Neuron (in vitro differentiated cells): ENCODE data around the gene SMIM33.
A peak's percentile ranks its signal among the peaks of the same experiment; 100 is the strongest.
"Not testable (repeated sequence)": the region's sequence is repeated elsewhere in the genome, so short reads cannot be mapped to it uniquely, and the experiment has no call there.

Experiments used
- H2AFZ ChIP-seq: one replicate; pipeline ENCODE4 v1.6.1; 2013; ENCODE audit warnings: low read depth, mild to moderate bottlenecking, inconsistent platforms, low read length, moderate library complexity
- H3K27me3 ChIP-seq: one replicate; pipeline ENCODE4 v1.6.1; 2013; ENCODE audit warnings: low read length; ENCODE audit not compliant: insufficient read depth
- H3K36me3 ChIP-seq: one replicate; pipeline ENCODE4 v1.6.1; 2013; ENCODE audit warnings: low read length; ENCODE audit not compliant: insufficient read depth
- H3K4me1 ChIP-seq: one replicate; pipeline ENCODE4 v1.6.1; 2013; ENCODE audit warnings: low read length; ENCODE audit not compliant: insufficient read depth
- H3K4me3 ChIP-seq: 2 replicates; pipeline ENCODE4 v1.5.1; 2013; ENCODE audit warnings: mild to moderate bottlenecking, low read length, moderate library complexity
- H3K9me3 ChIP-seq: one replicate; pipeline ENCODE4 v1.6.1; 2013; ENCODE audit warnings: low read length

Gene SMIM33

DNA sequence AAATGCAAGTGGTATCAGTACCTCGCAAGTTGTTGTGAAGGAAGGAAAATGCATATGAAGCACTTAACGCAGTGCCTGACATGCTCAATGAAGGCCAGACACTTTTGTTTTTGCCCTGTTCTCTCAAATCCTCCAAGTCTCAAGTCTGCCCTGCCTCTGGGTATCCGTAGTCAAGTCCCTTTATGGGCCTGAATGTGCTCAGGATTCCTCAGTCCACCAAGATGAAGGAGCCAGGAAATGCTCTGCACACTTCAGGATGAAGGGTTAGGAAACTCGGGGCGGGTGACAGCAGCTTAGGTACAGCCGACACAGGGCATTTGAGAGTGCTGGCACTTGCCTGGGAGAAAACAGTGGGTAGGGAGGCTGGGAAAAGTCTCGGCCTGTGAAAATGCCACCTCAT lies 9.6 kb upstream of the SMIM33 start:
- no peaks in the 10 kb centered on the region for H3K36me3 ChIP-seq
- no peak overlapping the region for H3K4me3 ChIP-seq
- H3K27me3 ChIP-seq, result no peaks in the 10 kb centered on the region
- H2AFZ ChIP-seq, result no peak overlapping the region
- H3K4me1 ChIP-seq, result peaks cover 2% of the 10 kb centered on the region
- no peaks in the 10 kb centered on the region for H3K9me3 ChIP-seq

DNA sequence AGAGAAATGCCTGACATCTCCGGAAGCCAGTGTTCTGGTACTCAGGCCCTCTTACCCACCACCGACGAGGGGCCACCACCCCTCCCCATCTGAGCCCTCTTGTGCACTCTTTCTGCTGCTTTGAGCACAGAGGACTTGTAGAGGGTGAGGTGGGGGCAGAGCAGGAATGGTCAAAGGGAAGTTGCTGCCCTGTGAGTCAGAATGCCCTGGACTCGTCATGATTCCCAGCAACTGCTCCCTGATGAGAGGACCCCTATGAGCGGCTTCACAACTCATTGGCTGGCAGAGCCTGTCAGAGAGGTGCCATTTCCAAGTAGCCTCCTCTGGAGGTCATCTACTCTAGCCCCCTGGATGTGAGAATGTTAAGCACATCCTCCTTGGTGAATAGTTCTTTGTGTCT lies 9.1 kb upstream of the SMIM33 start:
- no peaks in the 10 kb centered on the region for H3K9me3 ChIP-seq
- H3K27me3 ChIP-seq, result no peaks in the 10 kb centered on the region
- H3K36me3 ChIP-seq, result no peaks in the 10 kb centered on the region

DNA sequence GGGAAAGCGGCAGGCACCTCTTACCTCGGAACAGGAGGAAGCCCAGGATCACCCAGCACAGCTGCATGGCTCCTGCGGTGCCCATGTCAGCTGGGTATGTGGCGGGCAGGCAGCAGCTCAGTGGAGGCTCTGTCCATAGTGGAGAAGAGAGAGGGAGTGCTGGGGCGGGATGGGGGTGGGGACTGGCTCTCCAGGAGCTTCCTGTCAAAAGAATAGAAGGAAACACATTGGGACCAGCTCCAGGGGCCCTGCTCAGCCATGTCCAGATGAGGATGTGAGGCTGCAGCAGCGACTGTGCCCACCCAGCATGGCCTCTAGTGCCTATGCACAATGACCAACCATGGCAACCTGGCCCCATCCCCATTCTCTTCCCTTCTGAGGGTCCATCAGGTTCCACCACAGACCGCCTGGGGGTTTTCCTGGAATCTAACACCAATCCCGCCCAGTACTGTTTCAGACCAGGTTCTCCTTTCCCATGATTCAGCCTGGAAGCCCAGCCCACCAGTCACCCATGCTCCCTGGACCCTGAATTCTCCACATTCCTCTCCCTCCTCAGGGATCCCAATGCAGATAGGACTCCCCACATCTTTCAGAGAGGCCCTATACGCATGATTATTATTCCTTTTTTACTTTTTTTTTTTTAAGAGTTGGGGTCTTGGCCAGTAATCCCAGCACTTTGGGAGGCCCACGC lies 8.1 kb upstream of the SMIM33 start, which contains the start of gene ECSCR:
Gene ECSCR, minus strand, starts transcription at position 158 of the 691 bp plus-strand sequence. Its CDS starts 73 bp downstream, at position 85.
- H3K4me3 ChIP-seq, result no peak within 1 kb of the TSS
- no peak within 1 kb of the TSS for H2AFZ ChIP-seq

More for the DNA sequence above, 9.1 kb upstream of the SMIM33 start:
- no peak overlapping the region for H3K4me3 ChIP-seq
- H2AFZ ChIP-seq, result no peak overlapping the region
- peaks cover 2% of the 10 kb centered on the region for H3K4me1 ChIP-seq

DNA sequence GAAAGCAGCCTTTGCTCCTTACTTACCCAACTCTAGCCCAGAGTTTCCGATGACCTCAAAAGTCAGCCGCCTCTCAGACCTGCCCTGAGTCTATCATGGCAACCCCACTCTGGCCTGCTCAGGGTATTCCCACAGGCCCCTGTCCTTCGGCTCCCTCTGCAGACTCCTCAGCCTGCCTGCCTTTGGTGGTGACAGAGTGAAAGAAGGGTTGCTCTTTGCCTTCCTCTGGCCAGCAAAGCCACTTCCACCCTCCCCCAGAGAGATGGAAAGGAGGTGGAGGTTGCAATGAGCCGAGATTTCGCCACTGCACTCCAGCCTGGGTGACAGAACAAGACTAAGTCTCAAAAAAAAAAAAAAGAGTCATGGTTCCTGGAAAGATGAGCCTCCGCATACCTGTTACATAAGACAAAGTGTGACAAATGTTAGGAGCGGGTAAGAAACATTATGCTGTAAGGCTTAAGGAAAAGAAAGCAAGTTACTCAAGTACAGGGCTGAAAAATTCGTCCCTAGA lies 2.3 kb upstream of the SMIM33 start:
- no peak overlapping the region for H2AFZ ChIP-seq
- peaks cover 10% of the 10 kb centered on the region for H3K4me1 ChIP-seq
- no peak overlapping the region for H3K4me3 ChIP-seq
- H3K36me3 ChIP-seq, result no peaks in the 10 kb centered on the region
- no peaks in the 10 kb centered on the region for H3K27me3 ChIP-seq
- H3K9me3 ChIP-seq, result no peaks in the 10 kb centered on the region

More for the DNA sequence above, 8.1 kb upstream of the SMIM33 start, which contains the start of gene ECSCR:
- Histone ChIP-seq H3K4me1 (peaks cover 2% of the 10 kb centered on the region), H3K9me3 (no peaks in the 10 kb centered on the region), H3K36me3 (no peaks in the 10 kb centered on the region), H3K27me3 (no peaks in the 10 kb centered on the region)

DNA sequence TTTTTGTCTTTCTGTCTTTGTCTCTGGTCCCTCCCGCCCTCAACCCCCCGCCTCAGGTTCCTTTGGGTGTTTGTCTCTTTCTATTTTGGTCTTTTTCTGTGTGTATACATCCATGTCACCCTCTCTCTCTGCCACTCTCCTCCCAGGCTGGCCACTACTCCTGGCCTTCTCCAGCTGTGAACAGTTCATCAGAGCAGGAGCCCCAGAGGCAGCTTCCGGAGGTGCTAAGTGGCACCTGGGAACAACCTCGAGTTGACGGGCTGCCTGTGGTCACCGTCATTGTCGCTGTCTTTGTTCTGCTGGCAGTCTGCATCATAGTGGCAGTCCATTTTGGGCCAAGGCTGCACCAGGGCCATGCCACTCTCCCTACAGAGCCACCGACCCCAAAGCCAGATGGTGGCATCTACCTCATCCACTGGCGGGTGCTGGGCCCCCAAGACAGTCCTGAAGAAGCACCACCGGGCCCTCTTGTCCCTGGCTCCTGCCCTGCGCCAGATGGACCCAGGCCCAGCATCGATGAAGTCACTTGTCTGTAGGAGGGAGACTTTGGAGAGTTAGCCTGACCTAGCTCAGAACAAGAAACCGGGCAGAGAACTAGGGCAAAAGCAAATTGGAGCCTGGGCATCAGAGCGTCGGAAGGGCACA lies 1.7 kb downstream of the SMIM33 start:
- H3K4me1 ChIP-seq, result peaks cover 12% of the 10 kb centered on the region

DNA sequence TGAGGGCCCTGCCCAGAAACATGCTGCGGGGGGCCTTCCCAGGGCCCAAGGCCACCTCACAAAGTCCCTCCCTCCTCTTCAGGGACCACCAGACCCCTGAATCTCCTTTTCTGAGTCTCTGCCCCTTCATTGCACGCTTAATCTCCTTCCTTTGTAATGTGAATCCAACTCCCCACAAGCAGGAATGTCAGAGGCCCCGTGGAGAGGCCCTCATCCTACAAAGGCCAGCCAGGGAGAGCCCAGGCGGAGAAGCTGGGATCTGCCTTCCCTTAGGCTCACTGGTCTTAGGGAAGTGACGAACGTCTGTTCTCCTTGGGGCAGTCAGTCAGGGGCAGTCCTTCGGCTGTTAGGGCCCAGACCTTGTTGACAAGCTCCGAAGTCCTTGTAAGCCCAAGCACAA lies 2.3 kb downstream of the SMIM33 start:
- Histone ChIP-seq H2AFZ (peak overlapping the region; percentile 6), H3K4me1 (peaks cover 12% of the 10 kb centered on the region), H3K4me3 (no peak overlapping the region), H3K27me3 (no peaks in the 10 kb centered on the region), H3K36me3 (no peaks in the 10 kb centered on the region), H3K9me3 (no peaks in the 10 kb centered on the region)

More for the DNA sequence above, 1.7 kb downstream of the SMIM33 start:
- Histone ChIP-seq H3K36me3 (no peaks in the 10 kb centered on the region), H3K4me3 (no peak overlapping the region), H3K9me3 (no peaks in the 10 kb centered on the region), H3K27me3 (no peaks in the 10 kb centered on the region), H2AFZ (no peak overlapping the region)

DNA sequence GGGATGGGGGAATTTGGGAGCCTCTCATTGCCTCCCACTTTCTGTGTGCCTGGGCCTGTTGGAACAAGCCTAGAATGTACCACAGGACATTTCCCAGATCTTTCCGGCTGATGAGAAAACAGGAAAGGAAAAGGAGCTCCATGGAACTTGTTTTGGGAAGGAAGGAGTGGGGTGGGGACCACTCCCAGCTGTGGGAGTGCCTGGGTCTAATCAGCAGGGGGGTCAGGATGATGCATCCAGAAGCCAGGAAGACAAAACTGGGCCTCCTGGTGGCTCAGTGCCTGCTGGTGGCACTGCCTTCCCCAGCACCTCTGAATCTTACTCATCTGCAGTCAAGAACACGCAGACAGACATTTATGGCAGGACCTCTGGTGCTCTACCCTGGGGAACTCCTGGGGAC lies 2.8 kb downstream of the SMIM33 start:
- H3K4me3 ChIP-seq, result no peak overlapping the region
- H3K9me3 ChIP-seq, result no peaks in the 10 kb centered on the region
- no peaks in the 10 kb centered on the region for H3K36me3 ChIP-seq
- H2AFZ ChIP-seq, result peak overlapping the region; percentile 6
- H3K27me3 ChIP-seq, result no peaks in the 10 kb centered on the region
- peaks cover 12% of the 10 kb centered on the region for H3K4me1 ChIP-seq

DNA sequence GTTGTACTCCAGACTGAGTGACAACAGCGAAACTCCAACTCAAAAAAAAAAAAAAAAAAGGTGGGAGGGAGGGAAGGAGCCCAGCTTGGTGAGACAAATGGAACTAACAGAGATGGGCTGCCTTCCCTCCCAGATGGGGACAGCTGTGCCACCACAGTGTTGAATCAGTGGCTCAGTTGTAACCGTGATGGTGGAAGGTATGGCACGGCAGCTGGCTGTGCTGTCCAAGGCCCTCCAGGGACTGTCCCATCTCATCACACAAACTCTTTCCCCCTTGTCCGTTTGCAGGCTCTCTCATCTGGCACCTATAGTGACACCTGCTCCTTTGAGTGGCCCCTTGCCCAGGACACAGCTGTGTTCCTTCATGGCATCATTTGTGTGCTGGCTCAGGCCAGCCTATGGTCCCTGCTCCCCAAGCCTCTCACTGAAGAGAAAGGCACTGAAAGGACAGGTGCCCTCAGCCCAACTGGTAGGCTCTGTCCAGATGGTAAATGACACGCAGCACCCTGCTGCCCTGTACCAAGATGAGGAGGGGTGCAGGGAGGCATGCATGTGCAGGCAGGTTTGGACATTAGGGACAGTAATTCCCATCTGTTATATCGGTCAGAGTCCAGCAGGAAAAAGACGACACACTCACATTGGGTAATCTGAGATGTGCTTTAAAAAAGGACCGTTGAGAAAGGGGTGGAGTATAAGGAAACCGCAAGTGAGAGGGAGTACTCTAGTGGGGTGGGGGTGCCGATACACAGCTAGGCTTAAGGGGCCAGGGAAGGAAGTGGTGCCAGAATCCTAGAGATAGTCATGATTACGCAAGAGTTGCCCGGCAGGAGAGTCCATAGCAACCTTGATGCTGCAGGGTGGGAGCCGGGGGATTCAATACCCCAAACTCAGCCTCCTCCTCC lies 4.3 kb downstream of the SMIM33 start:
- no peak overlapping the region for H2AFZ ChIP-seq
- no peaks in the 10 kb centered on the region for H3K9me3 ChIP-seq
- H3K36me3 ChIP-seq, result no peaks in the 10 kb centered on the region
- H3K4me1 ChIP-seq, result peaks cover 12% of the 10 kb centered on the region
- H3K27me3 ChIP-seq, result no peaks in the 10 kb centered on the region
- H3K4me3 ChIP-seq, result no peak overlapping the region

DNA sequence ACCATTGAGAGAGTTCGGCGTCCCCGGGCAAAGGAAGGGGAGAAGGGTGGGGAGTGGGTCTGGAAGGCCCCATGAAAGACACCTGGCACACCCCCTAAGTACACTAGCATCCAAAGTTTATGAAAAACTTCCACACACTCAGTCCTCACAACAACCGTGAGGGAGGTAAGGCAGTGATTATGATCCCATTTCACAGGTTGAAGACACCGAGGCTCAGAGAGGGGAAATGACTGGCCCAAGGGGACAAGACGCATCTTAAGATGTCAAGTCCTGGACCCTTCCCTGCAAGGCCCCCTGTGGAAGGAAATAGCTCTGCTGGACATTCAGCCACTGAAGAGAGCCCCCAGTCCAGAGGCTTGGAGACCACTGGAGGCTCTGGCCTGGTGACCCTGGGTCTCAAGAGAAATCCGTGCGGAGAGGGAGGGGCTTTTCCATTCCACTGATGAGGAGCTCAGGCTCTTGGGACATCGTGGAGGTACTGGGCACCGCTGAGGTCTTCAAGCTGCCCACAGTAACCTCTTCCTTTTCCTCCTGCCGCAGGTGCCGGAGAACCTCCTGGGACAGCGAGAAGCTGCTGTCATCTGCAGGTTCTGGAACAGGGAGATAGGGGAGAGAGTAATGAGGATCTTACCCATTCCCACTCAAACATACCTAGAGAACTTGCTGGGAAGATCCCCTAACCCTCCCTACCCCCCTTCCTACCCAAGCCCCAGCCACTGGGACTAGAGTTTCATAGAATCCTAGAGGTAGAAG lies 5.2 kb downstream of the SMIM33 start:
- Histone ChIP-seq H3K27me3 (no peaks in the 10 kb centered on the region), H3K9me3 (no peaks in the 10 kb centered on the region), H3K4me3 (no peak overlapping the region), H3K36me3 (no peaks in the 10 kb centered on the region), H2AFZ (no peak overlapping the region), H3K4me1 (peaks cover 12% of the 10 kb centered on the region)

DNA sequence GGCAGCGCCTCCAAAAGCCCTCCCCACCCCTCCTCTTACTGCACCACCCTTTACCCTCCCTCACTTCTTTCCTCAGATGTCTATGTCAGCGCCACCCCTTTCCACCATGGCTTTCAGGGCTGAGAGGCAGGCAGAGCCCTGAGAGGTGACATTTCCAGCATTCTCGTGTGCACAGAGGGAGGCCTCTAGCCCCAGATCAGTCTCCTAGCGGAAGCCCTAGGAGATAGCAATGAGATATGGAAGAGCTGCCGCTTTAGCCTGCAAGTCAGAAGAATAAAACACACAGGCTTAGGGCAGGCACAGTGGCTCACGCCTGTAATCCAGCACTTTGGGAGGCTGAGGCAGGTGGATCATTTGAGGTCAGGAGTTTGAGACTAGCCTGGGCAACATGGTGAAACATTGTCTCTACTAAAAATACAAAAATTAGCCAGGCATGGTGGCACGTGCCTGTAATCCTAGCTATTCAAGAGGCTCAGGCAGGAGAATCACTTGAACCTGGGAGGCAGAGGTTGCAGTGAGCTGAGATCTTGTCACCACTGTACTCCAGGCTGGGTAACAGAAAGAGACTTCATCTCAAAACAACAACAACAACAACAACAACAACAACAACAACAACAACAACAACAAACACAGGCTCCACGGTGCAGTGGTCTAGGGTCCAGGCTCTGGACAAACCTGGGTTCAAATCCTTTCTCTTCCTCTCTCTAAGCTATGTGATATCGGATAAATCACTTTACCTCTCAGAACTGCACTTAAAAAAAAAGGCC lies 8.0 kb downstream of the SMIM33 start:
- not testable (repeated sequence) for H3K4me3 ChIP-seq, H3K36me3 ChIP-seq, H2AFZ ChIP-seq, H3K27me3 ChIP-seq, H3K4me1 ChIP-seq, H3K9me3 ChIP-seq

DNA sequence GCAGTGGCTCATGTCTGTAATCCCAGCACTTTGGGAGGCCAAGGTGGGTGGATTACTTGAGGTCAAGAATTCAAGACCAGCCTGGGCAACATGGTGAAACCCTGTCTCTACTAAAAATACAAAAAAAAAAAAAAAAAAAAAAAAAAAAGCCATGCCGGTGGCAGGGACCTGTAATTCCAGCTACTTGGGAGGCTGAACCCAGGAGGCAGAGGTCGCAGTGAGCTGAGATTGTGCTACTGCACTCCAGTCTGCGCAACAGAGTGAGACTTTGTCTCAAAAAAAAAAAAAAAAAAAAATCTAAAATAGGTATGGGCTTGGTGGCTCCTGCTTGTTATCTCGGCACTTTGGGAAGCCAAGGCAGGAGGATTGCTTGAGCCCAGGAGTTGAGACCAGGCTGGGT lies 8.9 kb downstream of the SMIM33 start:
- not testable (repeated sequence) for H3K4me3 ChIP-seq, H3K36me3 ChIP-seq, H3K4me1 ChIP-seq, H3K27me3 ChIP-seq, H2AFZ ChIP-seq, H3K9me3 ChIP-seq

DNA sequence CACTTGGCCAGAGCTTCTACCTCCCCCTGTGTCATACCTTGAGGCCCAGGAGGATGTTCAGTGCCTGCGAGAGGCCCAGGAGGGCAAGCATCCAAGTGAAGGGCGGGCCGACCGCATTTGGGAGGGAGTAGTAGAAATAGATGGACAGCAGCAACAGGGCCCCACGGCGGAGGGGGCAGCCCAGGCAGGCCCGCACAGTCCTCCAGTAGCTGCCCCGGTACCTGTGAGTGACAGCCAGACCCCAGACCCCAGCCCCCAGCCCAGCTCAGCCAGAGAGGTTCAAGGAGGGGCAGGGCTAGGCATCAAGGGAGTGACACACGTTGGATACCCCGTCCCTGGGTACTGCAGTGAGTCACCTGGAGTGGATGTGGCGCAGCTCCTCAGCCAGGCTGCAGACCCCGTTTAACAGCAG lies 10.3 kb downstream of the SMIM33 start:
- H3K27me3 ChIP-seq, result no peaks in the 10 kb centered on the region
- H3K36me3 ChIP-seq, result no peaks in the 10 kb centered on the region
- H2AFZ ChIP-seq, result no peak overlapping the region
- H3K4me3 ChIP-seq, result no peak overlapping the region
- no peaks in the 10 kb centered on the region for H3K4me1 ChIP-seq
- no peaks in the 10 kb centered on the region for H3K9me3 ChIP-seq
